Liver (tissue), 9 donors: Measurements from ENCODE around the gene KNOP1. TPM values are rescaled to one million over a fixed set of nuclear protein-coding genes. Genes with fewer than 3 reads are reported as not detected.

Source experiments
- DNase-seq: peaks from one replicate; pipeline ENCODE4 v3.0.0-alpha.2; 2017; ENCODE audit warnings: low spot score
- H3K27ac ChIP-seq, 2 donors: one replicate each; pipeline ENCODE4 v1.7.0; 2013; ENCODE audit warnings: inconsistent platforms in 2 of 2, low read length in 2 of 2, control low read depth in 1 of 2, low read depth in 1 of 2, mild to moderate bottlenecking in 1 of 2
- H3K27me3 ChIP-seq, 4 donors: one replicate each; pipeline versions ENCODE4 v1.6.1 to v1.7.0; 2013; ENCODE audit warnings: low read length in 3 of 4, inconsistent platforms in 1 of 4, mild to moderate bottlenecking in 1 of 4, moderate library complexity in 1 of 4; ENCODE audit not compliant: control insufficient read depth in 4 of 4, insufficient read depth in 4 of 4
- H3K36me3 ChIP-seq, 4 donors: one replicate each; pipeline versions ENCODE4 v1.6.1 to v1.7.0; 2013; ENCODE audit warnings: low read length in 3 of 4, mild to moderate bottlenecking in 3 of 4, low read depth in 1 of 4, moderate library complexity in 1 of 4; ENCODE audit not compliant: control insufficient read depth in 4 of 4, insufficient read depth in 3 of 4
- H3K4me1 ChIP-seq, 4 donors: one replicate each; pipeline versions ENCODE4 v1.6.1 to v1.7.0; 2013; ENCODE audit warnings: low read length in 3 of 4, mild to moderate bottlenecking in 3 of 4, moderate library complexity in 1 of 4; ENCODE audit not compliant: control insufficient read depth in 4 of 4, insufficient read depth in 4 of 4
- H3K4me3 ChIP-seq, 3 donors: one replicate each; pipeline versions ENCODE4 v1.6.1 to v1.7.0; 2013; ENCODE audit warnings: low read length in 3 of 3, control low read depth in 1 of 3, low read depth in 1 of 3, mild to moderate bottlenecking in 1 of 3
- H3K9ac ChIP-seq, 2 donors: one replicate each; pipeline ENCODE4 v1.7.0; 2013; ENCODE audit warnings: low read length in 2 of 2, mild to moderate bottlenecking in 2 of 2, moderate library complexity in 2 of 2, control low read depth in 1 of 2, low read depth in 1 of 2
- H3K9me3 ChIP-seq, 4 donors: one replicate each; pipeline versions ENCODE4 v1.6.1 to v1.7.0; 2013; ENCODE audit warnings: low read length in 3 of 4; ENCODE audit not compliant: control insufficient read depth in 4 of 4
- CTCF ChIP-seq: fragments of 150-350 bp; IDR thresholded peaks from 2 replicates; pipeline ENCODE4 v1.5.1; 2017; ENCODE audit warnings: improper control_type of control experiment, low read depth, low read length; ENCODE audit not compliant: missing input control
- EGR1 ChIP-seq, 2 donors: IDR thresholded peaks; 2 replicates each; pipeline ENCODE4 v1.6.1; 2016 to 2018; ENCODE audit warnings: antibody characterized with exemption in 2 of 2, low read depth in 2 of 2
- FOXA1 ChIP-seq: IDR thresholded peaks from 2 replicates; pipeline ENCODE4 v1.6.1; 2016; ENCODE audit warnings: antibody characterized with exemption
- FOXA2 ChIP-seq: IDR thresholded peaks from 2 replicates; pipeline ENCODE4 v1.6.1; 2016; ENCODE audit warnings: antibody characterized with exemption
- HNF4A ChIP-seq, 2 donors: conservative IDR thresholded peaks; 2 replicates each; pipeline ENCODE4 v1.6.1; 2016; ENCODE audit warnings: antibody characterized with exemption in 2 of 2, mild to moderate bottlenecking in 2 of 2
- HNF4G ChIP-seq: IDR thresholded peaks from 2 replicates; pipeline ENCODE4 v1.6.1; 2016; ENCODE audit warnings: antibody characterized with exemption
- JUND ChIP-seq, 2 donors: IDR thresholded peaks; 2 replicates each; pipeline ENCODE4 v1.6.1; 2016; ENCODE audit warnings: antibody characterized with exemption in 2 of 2
- MAX ChIP-seq: IDR thresholded peaks from 2 replicates; pipeline ENCODE4 v1.6.1; 2016; ENCODE audit warnings: antibody characterized with exemption
- NR2F2 ChIP-seq: IDR thresholded peaks from 2 replicates; pipeline ENCODE4 v1.6.1; 2016; ENCODE audit warnings: antibody characterized with exemption
- RAD21 ChIP-seq, 2 donors: IDR thresholded peaks; 2 replicates each; pipeline ENCODE4 v1.6.1; 2016; ENCODE audit warnings: antibody characterized with exemption in 2 of 2, mild to moderate bottlenecking in 2 of 2
- REST ChIP-seq: IDR thresholded peaks from 2 replicates; pipeline ENCODE4 v1.6.1; 2016; ENCODE audit warnings: antibody characterized with exemption, mild to moderate bottlenecking
- RXRA ChIP-seq, 2 donors: IDR thresholded peaks; 2 replicates each; pipeline ENCODE4 v1.6.1; 2017 to 2018; ENCODE audit warnings: antibody characterized with exemption in 2 of 2, mild to moderate bottlenecking in 1 of 2
- SP1 ChIP-seq: IDR thresholded peaks from 2 replicates; pipeline ENCODE4 v1.6.1; 2018; ENCODE audit warnings: antibody characterized with exemption, mild to moderate bottlenecking
- TAF1 ChIP-seq: conservative IDR thresholded peaks from 2 replicates; pipeline ENCODE4 v1.6.1; 2016; ENCODE audit warnings: antibody characterized with exemption, mild to moderate bottlenecking
- YY1 ChIP-seq: IDR thresholded peaks from 2 replicates; pipeline ENCODE4 v1.6.1; 2016; ENCODE audit warnings: antibody characterized with exemption, mild to moderate bottlenecking
- ZBTB33 ChIP-seq: IDR thresholded peaks from 2 replicates; pipeline ENCODE4 v1.6.1; 2016; ENCODE audit warnings: antibody characterized with exemption
- WGBS: extraction: QIAGEN DNeasy Blood & Tissue Kit; methylation state at CpG from one replicate; pipeline ENCODE4 v1.1.7; 2013; 5-methylcytosine and 5-hydroxymethylcytosine counted together
- polyA plus RNA-seq, 2 donors: library from polyadenylated mRNA; stranded (reverse) in 1 of 2; unstranded in 1 of 2; fragments of 200-250 nt in 1 of 2; fragments of >200 nt in 1 of 2; fragmentation: Nextera tagmentation in 1 of 2; extraction: Ambion mirVana in 1 of 2; gene quantifications; one replicate each; pipeline versions ENCODE4 v1.2.1 to v1.2.3, GENCODE V29; 2013 to 2015
- total RNA-seq, 2 donors: library from RNA; depleted of rRNA; stranded (reverse); fragments of >200 nt; gene quantifications; one replicate each; pipeline ENCODE4 v1.2.3, GENCODE V29; 2014
- TF ChIP-seq, protein P1 (sequence below): IDR thresholded peaks from 2 replicates; pipeline ENCODE4 v1.6.1; 2016; ENCODE audit warnings: antibody characterized with exemption
- donor health status: healthy.
- donor health status: healthy.
- donor health status: healthy.
- donor health status: healthy.
- donor health status: healthy.

The KNOP1 gene
- total and polyA plus RNA-seq, 4 donors, result 4.1 to 6.7 (median 5.7) TPM

DNA sequence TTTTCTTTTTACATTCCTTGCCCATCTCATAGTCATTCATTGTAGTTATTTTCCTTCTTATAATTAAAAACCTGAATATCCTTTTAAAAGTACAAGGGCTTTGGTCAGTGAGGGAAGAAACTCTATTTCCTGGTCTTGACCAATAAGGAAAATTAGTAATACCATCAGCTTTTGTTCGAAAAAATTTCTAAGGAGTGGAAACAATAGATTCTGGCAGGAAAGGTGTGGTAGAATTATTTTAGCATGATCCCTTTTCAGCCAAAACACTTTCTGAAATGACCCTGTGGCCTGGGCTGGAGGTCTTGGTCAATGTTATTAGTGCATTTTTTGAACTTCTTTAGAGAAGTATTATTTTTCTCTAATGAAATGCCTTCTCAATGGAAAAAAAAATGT is 36.6 kb upstream of the KNOP1 start:
- H3K4me3 ChIP-seq, result no peak overlapping the region
- TF ChIP-seq RAD21 (IDR thresholded peaks at IDR 0.05) (no peak), YY1 (no peak)
- 73% methylated on average over 1 of the region's 1 CpG for WGBS
- no peak overlapping the region for H3K9ac ChIP-seq
- no peak for DNase-seq
- H3K27ac ChIP-seq, result no peak overlapping the region
- H3K36me3 ChIP-seq, result peaks cover 0 to 1% (median 0%) of the 10 kb centered on the region in 4 donors
- no peaks in the 10 kb centered on the region for H3K27me3 ChIP-seq
- no peaks in the 10 kb centered on the region for H3K9me3 ChIP-seq
- H3K4me1 ChIP-seq, result no peaks in the 10 kb centered on the region

- TF ChIP-seq, protein P1, sequence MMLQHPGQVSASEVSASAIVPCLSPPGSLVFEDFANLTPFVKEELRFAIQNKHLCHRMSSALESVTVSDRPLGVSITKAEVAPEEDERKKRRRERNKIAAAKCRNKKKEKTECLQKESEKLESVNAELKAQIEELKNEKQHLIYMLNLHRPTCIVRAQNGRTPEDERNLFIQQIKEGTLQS, result no peak
- TF ChIP-seq HNF4G, result no peak
- TF ChIP-seq JUND (IDR thresholded peaks at IDR 0.05), result no peak
- no peak for TF ChIP-seq FOXA1
- no peak for TF ChIP-seq RXRA (IDR thresholded peaks at IDR 0.05)
- no peak for TF ChIP-seq YY1
- TF ChIP-seq NR2F2, result no peak
- no peak for TF ChIP-seq HNF4A (conservative IDR thresholded peaks at IDR 0.05)
- TF ChIP-seq TAF1, result no peak
- TF ChIP-seq RAD21 (IDR thresholded peaks at IDR 0.05), result no peak
- no peak for TF ChIP-seq FOXA2
- TF ChIP-seq MAX, result no peak
- no peak for TF ChIP-seq REST
- TF ChIP-seq ZBTB33, result no peak
- no peak for TF ChIP-seq SP1
- TF ChIP-seq CTCF, result no peak
- TF ChIP-seq EGR1 (IDR thresholded peaks at IDR 0.05; ENCODE audit: low read depth in 2 of 2), result no peak
- Histone ChIP-seq H3K27ac (no peak overlapping the region), H3K27me3 (no peaks in the 10 kb centered on the region), H3K4me3 (no peak overlapping the region), H3K9me3 (no peaks in the 10 kb centered on the region), H3K36me3 (peaks cover 0 to 1% (median 0%) of the 10 kb centered on the region in 4 donors), H3K9ac (no peak overlapping the region), H3K4me1 (no peaks in the 10 kb centered on the region)
- DNase-seq, result no peak
- 78% methylated on average over 12 of the region's 12 CpGs for WGBS
These were observed 36.0 kb upstream of the KNOP1 start for GRCh38 chr16:19753815-19754643.
